BLaER1 (cell line): Measurements from ENCODE around the gene AFAP1.

Experiments
- H3K27ac ChIP-seq: shearing (Covaris generic); formaldehyde crosslinking; 2 replicates; pipeline ENCODE4 v1.8.1; 2022
- H3K27me3 ChIP-seq: shearing (Covaris generic); formaldehyde crosslinking; 2 replicates; pipeline ENCODE4 v1.8.1; 2022
- H3K36me3 ChIP-seq: shearing (Covaris generic); formaldehyde crosslinking; 2 replicates; pipeline ENCODE4 v1.8.1; 2022
- H3K4me1 ChIP-seq: shearing (Covaris generic); formaldehyde crosslinking; 2 replicates; pipeline ENCODE4 v1.8.1; 2022
- H3K4me2 ChIP-seq: shearing (Covaris generic); formaldehyde crosslinking; 2 replicates; pipeline ENCODE4 v1.8.1; 2022
- H3K4me3 ChIP-seq: shearing (Covaris generic); formaldehyde crosslinking; 2 replicates; pipeline ENCODE4 v1.8.1; 2022
- H3K9ac ChIP-seq: shearing (Covaris generic); formaldehyde crosslinking; 2 replicates; pipeline ENCODE4 v1.8.1; 2022
- H3K9me3 ChIP-seq: shearing (Covaris generic); formaldehyde crosslinking; 2 replicates; pipeline ENCODE4 v1.8.1; 2022
- H4K20me1 ChIP-seq: shearing (Covaris generic); formaldehyde crosslinking; 2 replicates; pipeline ENCODE4 v1.8.1; 2022
- Cebpa-rat ChIP-seq: shearing (Covaris generic); IDR thresholded peaks from 2 replicates; pipeline ENCODE4 v1.8.1; 2022

Gene AFAP1

GRCh38 chr4:7750972-7751371 is 188.7 kb downstream of the AFAP1 start:
- Histone ChIP-seq H3K27me3 (no peaks in the 10 kb centered on the region), H3K9me3 (no peaks in the 10 kb centered on the region), H3K9ac (no peak overlapping the region), H3K27ac (no peak overlapping the region), H3K36me3 (no peaks in the 10 kb centered on the region), H3K4me3 (no peak overlapping the region), H3K4me1 (peaks cover 24% of the 10 kb centered on the region; the same call in 1 of the 2 replicates), H3K4me2 (0 out of 2 replicates have a peak overlapping the region, but pooled peaks have one; percentile 1), H4K20me1 (no peaks in the 10 kb centered on the region)
- TF ChIP-seq Cebpa-rat: no peak

- H3K36me3 ChIP-seq: no peaks in the 10 kb centered on the region
- H3K9ac ChIP-seq: no peak overlapping the region
- H4K20me1 ChIP-seq: no peaks in the 10 kb centered on the region
- H3K4me2 ChIP-seq: 0 out of 2 replicates have a peak overlapping the region, but pooled peaks have one; percentile 1
- H3K4me3 ChIP-seq: no peak overlapping the region
- H3K9me3 ChIP-seq: no peaks in the 10 kb centered on the region
- H3K27ac ChIP-seq: no peak overlapping the region
- no peaks in the 10 kb centered on the region for H3K27me3 ChIP-seq
- H3K4me1 ChIP-seq: peaks cover 24% of the 10 kb centered on the region; the same call in 1 of the 2 replicates
- TF ChIP-seq Cebpa-rat: no peak
These were observed 189.1 kb downstream of the AFAP1 start for GRCh38 chr4:7750523-7750922.

GRCh38 chr4:7747566-7747965 is 192.1 kb downstream of the AFAP1 start:
- Histone ChIP-seq H3K4me2 (no peak overlapping the region), H3K27ac (no peak overlapping the region), H3K4me1 (peaks cover 33% of the 10 kb centered on the region)

GRCh38 chr4:7747062-7747385 is 192.6 kb downstream of the AFAP1 start:
- Histone ChIP-seq H3K4me2 (no peak overlapping the region), H3K27ac (no peak overlapping the region), H3K4me1 (peaks cover 31% of the 10 kb centered on the region)

More at GRCh38 chr4:7747566-7747965, 192.1 kb downstream of the AFAP1 start:
- Histone ChIP-seq H3K9me3 (no peaks in the 10 kb centered on the region), H3K9ac (no peak overlapping the region), H4K20me1 (no peaks in the 10 kb centered on the region), H3K36me3 (no peaks in the 10 kb centered on the region), H3K4me3 (no peak overlapping the region), H3K27me3 (no peaks in the 10 kb centered on the region)
- TF ChIP-seq Cebpa-rat: no peak

DNA sequence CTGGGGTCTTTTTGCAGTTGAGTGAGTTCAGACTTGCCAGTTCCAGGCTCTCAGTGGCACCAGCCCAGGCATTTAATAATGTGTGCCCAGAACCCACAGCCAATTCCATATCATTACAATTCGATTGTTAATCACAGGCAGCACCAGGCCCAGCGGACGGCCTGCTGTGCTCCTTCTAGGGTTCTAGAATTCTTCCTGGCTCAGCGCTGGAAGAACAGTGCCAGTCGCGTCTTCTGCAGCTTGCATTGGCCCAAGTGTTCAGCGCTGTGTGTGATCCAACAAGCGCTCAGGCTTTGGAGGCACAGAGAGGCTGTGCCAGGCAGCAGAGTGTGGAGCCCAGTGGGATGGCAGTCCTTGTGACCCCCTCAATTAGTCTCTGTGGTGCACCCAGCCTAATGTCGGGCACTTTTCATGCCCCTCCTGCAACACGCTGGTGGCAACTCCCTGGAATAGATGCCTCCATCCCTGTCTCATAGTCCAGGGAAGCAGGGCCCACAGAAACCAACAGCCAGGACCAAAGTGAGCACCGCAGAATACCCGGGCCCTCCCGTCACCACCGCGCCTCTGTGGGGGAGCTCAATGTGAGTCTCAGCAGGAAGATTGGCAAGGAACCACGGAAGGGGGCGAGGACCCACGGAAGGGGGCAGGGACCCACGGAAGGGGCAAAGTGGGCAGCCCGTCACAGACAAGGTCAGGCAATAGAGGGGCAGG is 193.2 kb downstream of the AFAP1 start:
- H3K4me3 ChIP-seq: no peak overlapping the region
- no peak for TF ChIP-seq Cebpa-rat
- no peak overlapping the region for H3K27ac ChIP-seq
- H3K36me3 ChIP-seq: no peaks in the 10 kb centered on the region
- H3K4me1 ChIP-seq: peaks cover 31% of the 10 kb centered on the region
- no peaks in the 10 kb centered on the region for H3K9me3 ChIP-seq
- no peaks in the 10 kb centered on the region for H4K20me1 ChIP-seq
- no peak overlapping the region for H3K9ac ChIP-seq
- H3K4me2 ChIP-seq: no peak overlapping the region
- no peaks in the 10 kb centered on the region for H3K27me3 ChIP-seq

More at GRCh38 chr4:7747062-7747385, 192.6 kb downstream of the AFAP1 start:
- Histone ChIP-seq H3K9me3 (no peaks in the 10 kb centered on the region), H3K4me3 (no peak overlapping the region), H3K27me3 (no peaks in the 10 kb centered on the region), H3K9ac (no peak overlapping the region), H4K20me1 (no peaks in the 10 kb centered on the region), H3K36me3 (no peaks in the 10 kb centered on the region)
- no peak for TF ChIP-seq Cebpa-rat

- Histone ChIP-seq H3K27me3 (no peaks in the 10 kb centered on the region), H3K4me3 (no peak overlapping the region), H3K4me1 (peaks cover 26% of the 10 kb centered on the region), H3K9me3 (no peaks in the 10 kb centered on the region), H3K36me3 (no peaks in the 10 kb centered on the region), H3K4me2 (peak overlapping the region; percentile 62), H4K20me1 (no peaks in the 10 kb centered on the region), H3K9ac (no peak overlapping the region), H3K27ac (no peak overlapping the region)
- TF ChIP-seq Cebpa-rat: no peak
These were observed 194.3 kb downstream of the AFAP1 start for GRCh38 chr4:7745301-7745885.

DNA sequence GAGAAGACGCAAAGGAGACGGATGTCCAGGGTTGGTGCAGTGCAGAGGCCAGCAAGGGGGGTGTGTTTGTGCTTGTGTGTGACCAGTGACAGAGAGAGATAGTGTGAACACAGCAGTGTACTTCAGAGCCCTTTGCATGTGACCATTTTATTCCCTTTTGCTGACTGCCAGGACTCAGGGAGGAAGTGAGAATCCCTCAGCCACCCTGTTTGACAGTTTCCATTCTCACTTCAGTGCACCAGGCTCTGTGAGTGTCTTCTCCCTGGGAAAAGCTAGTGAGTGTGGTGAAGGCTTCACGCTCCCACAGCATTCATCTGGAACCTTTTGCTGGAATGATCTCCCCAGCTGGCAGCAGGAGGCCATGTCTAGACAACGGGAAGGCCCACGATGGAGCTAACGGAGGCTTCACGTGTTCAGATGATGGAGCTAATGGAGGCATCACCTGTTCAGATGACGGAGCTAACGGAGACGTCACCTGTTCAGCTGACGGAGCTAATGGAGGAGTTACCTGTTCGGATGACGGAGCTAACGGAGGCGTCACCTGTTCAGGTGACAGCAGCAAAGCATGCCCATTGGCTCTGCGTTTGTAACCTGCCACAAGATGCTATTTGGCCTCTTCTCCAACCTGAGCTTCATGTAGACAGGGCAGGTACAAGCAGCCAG is 195.4 kb downstream of the AFAP1 start:
- Histone ChIP-seq H3K36me3 (no peaks in the 10 kb centered on the region; the same call in 1 of the 2 replicates), H3K9ac (0 out of 2 replicates have a peak overlapping the region, but pooled peaks have one; percentile 2), H3K27ac (no peak overlapping the region), H3K4me1 (peaks cover 35% of the 10 kb centered on the region), H3K27me3 (no peaks in the 10 kb centered on the region), H4K20me1 (no peaks in the 10 kb centered on the region), H3K4me3 (no peak overlapping the region), H3K4me2 (peak overlapping the region; percentile 62), H3K9me3 (no peaks in the 10 kb centered on the region)
- no peak for TF ChIP-seq Cebpa-rat

DNA sequence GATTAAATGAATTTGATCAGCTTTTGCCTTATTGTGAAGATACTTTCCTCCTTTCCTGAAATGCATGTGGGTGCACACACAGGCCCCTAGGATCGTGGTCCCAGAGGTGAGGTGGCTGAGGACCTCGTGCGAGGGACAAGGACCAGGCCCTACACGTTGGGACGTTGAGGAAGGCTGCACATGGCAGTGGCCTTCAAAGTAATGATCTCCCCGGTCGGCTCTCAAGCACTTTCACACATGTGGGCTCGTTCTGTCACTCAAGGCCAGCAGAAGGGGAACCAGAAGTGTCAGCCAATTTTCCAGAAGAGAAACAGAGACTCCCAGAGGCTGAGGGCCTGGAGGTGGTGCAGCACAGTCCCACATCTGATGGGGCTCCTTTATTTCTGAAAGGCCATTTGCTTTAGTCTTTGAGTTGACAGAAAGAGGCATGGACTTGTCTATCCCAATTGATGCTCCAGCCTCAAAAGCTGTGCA is 196.8 kb downstream of the AFAP1 start:
- H3K4me1 ChIP-seq: peaks cover 48% of the 10 kb centered on the region
- H3K4me3 ChIP-seq: no peak overlapping the region
- no peak overlapping the region for H3K27ac ChIP-seq
- H3K27me3 ChIP-seq: no peaks in the 10 kb centered on the region
- no peak overlapping the region for H3K9ac ChIP-seq
- H3K9me3 ChIP-seq: no peaks in the 10 kb centered on the region
- H3K4me2 ChIP-seq: no peak overlapping the region
- H4K20me1 ChIP-seq: no peaks in the 10 kb centered on the region
- H3K36me3 ChIP-seq: peaks cover 5% of the 10 kb centered on the region; the same call in 1 of the 2 replicates
- TF ChIP-seq Cebpa-rat: no peak

GRCh38 chr4:7741946-7742806 is 197.5 kb downstream of the AFAP1 start:
- Histone ChIP-seq H3K27ac (no peak overlapping the region), H3K9ac (no peak overlapping the region), H3K27me3 (no peaks in the 10 kb centered on the region), H3K36me3 (peaks cover 12% of the 10 kb centered on the region; the same call in 1 of the 2 replicates), H3K4me3 (no peak overlapping the region), H4K20me1 (no peaks in the 10 kb centered on the region), H3K9me3 (no peaks in the 10 kb centered on the region), H3K4me2 (no peak overlapping the region), H3K4me1 (peaks cover 54% of the 10 kb centered on the region)
- TF ChIP-seq Cebpa-rat: no peak
